DOHH2 (cell line): Measurements from ENCODE around the gene PITPNC1.

Experiments
- EZH2phosphoT487 ChIP-seq: fragments of 200-600 bp; sonication (generic); IDR thresholded peaks from 2 replicates; pipeline ENCODE4 v1.6.1; 2017; ENCODE audit warnings: borderline replicate concordance, mild to moderate bottlenecking, antibody characterized with exemption, low read length, moderate library complexity, mixed read lengths
- TF ChIP-seq, protein P1 (sequence below): fragments of 200-600 bp; sonication (generic); IDR thresholded peaks from one replicate; pipeline ENCODE4 v1.5.1; 2014; ENCODE audit warnings: antibody characterized with exemption, mild to moderate bottlenecking, low read depth, low read length; ENCODE audit not compliant: poor library complexity, severe bottlenecking

DNA sequence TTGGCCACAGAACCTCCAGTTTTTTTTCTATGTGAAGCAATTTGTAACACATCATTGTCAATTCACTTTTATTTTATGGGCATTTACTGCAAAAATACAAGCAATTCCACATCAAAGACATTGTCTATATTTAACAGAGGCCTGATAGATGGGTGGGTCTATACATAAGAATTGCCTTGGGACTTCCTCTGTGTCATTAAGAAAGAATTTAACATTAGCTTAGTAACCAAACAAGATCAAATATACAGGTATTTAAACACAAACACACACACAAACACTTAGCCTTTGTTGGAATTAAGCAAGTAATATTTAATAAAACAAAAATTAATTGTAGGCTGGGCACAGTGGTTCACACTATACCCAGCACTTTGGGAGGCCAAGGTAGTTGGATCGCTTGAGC, 4.3 kb upstream of the PITPNC1 start:
- TF ChIP-seq, protein P1, sequence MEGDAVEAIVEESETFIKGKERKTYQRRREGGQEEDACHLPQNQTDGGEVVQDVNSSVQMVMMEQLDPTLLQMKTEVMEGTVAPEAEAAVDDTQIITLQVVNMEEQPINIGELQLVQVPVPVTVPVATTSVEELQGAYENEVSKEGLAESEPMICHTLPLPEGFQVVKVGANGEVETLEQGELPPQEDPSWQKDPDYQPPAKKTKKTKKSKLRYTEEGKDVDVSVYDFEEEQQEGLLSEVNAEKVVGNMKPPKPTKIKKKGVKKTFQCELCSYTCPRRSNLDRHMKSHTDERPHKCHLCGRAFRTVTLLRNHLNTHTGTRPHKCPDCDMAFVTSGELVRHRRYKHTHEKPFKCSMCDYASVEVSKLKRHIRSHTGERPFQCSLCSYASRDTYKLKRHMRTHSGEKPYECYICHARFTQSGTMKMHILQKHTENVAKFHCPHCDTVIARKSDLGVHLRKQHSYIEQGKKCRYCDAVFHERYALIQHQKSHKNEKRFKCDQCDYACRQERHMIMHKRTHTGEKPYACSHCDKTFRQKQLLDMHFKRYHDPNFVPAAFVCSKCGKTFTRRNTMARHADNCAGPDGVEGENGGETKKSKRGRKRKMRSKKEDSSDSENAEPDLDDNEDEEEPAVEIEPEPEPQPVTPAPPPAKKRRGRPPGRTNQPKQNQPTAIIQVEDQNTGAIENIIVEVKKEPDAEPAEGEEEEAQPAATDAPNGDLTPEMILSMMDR: no peak
- TF ChIP-seq EZH2phosphoT487: no peak
